Stimulated activated CD4-positive, alpha-beta T cell treated with anti-CD3 and anti-CD28 coated beads, TNF-alpha, amount 100 ng/mL, for 24 hours (primary cell): Measurements from ENCODE around the gene DPCD.
A peak's percentile ranks its signal among the peaks of the same experiment; 100 is the strongest.

Experiments used
- DNase-seq, 3 experiments: peaks; one replicate each; pipeline ENCODE4 v3.0.0-alpha.2; 2020; ENCODE audit warnings: low read depth in 3 of 3

DPCD gene

DNA sequence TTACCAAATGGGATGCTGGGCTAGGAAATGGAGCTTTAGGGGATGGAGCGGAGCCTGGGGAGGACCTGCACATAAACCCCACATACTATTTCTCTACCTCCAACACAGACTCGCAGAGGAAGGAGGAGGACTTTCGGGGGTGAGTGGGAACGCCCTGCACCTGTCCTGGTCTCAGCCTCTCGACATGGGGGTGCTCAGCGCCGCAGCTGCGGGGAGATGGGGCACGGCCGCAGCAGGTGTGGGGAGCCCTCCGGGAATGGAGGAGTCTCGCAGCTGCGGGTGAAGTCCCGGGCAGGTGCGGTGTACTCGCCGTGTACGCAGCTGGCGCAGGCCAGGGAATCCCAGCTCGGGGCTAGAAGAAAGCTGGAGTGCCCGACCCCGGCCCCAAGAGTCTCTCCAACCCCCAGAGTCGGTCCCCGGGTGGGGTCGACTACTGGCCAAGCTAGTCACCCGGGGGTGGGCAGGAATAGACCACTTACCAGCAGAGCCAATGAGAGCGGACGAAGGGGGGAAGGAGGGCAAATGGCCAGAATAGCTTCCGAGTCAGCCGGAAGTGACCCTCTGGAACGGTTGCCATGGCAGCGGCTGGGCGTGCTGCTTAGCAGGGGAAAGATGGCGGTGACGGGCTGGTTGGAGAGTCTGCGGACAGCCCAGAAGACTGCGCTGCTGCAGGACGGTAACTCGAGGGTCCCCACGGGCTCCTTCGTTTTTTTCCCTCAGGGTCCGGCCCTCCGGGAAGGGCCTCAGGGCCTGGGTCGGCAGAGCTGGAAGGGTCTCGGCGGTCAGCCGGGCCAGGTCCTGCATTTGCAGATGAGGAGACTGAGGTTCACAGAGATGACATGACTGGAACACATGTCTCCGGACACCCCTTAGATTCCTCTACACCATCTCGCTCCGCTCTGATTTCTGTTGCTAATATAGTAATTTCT, at the start of gene DPCD, which contains the start of gene POLL:
TSS of gene DPCD (plus strand) at position 597 of the 929 bp plus-strand sequence. CDS start at position 613, 16 bp downstream.
TSS of gene POLL (minus strand) at position 533 of the 929 bp plus-strand sequence. CDS start 897 bp downstream, outside the sequence.
- peak; percentile 78 to 93 (median 86) for DNase-seq

GRCh38 chr10:101538446-101538845, 49.7 kb upstream of the DPCD start:
- no peak for DNase-seq

DNA sequence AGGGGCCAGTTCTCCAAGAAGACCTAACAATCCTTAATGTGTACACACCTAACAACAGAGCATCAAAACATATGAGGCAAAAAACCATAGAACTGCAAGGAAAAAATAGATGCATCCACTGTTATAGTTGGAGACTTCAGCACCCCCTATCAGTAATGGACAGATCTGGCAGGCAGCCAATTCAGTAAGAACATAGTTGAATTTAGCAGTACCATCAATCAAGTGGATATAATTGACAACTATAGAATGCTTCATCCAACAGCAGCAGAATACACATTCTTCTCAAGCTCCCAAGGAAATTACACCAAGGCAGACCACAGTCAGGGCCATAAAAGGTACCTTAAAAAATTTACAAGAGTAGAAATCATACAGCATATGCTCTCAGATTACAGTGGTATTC, 42.2 kb upstream of the DPCD start:
- no peak for DNase-seq

- DNase-seq = no peak
Observed at GRCh38 chr10:101550965-101551364, 37.2 kb upstream of the DPCD start.

DNA sequence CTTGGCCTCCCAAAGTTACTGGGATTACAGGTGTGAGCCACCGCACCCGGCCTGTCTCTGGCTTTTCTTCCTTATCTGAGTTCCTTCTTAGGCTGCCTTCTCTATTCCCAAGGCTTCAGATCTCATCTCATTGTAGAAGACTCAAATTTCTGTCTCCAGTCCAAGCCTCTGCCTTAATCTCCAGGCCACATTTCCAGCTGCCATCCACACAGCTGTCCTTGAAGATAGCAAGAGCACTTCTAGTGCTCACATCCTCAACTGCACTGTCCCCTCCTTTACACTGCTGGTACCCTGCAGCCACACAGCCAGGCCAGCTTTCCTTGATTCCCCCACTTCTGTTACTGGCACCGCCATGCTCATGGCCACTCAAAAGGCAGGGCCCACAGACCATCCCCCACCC, 35.7 kb upstream of the DPCD start:
- DNase-seq = no peak

DNA sequence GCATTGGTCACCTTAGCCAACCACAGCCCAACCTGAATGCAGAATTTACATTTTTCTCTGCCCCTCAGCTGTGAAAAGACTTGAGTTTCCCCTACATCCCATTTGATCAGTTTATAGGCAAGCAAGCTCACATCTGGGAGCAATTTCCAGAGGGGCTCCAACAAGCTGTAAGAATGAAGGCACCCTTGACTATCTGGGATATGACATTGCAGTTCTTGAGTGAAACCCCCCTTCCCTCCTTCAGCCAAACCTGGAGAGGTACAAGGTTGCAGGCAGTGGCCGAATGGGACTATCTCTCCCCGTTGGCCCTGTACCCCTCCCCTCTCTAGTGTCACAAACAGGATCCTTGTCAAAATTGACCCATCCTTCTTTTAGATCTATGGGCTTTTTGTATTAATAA, 30.6 kb upstream of the DPCD start:
- DNase-seq = no peak

- no peak for DNase-seq
Observed at GRCh38 chr10:101558204-101558603, 29.9 kb upstream of the DPCD start.

DNA sequence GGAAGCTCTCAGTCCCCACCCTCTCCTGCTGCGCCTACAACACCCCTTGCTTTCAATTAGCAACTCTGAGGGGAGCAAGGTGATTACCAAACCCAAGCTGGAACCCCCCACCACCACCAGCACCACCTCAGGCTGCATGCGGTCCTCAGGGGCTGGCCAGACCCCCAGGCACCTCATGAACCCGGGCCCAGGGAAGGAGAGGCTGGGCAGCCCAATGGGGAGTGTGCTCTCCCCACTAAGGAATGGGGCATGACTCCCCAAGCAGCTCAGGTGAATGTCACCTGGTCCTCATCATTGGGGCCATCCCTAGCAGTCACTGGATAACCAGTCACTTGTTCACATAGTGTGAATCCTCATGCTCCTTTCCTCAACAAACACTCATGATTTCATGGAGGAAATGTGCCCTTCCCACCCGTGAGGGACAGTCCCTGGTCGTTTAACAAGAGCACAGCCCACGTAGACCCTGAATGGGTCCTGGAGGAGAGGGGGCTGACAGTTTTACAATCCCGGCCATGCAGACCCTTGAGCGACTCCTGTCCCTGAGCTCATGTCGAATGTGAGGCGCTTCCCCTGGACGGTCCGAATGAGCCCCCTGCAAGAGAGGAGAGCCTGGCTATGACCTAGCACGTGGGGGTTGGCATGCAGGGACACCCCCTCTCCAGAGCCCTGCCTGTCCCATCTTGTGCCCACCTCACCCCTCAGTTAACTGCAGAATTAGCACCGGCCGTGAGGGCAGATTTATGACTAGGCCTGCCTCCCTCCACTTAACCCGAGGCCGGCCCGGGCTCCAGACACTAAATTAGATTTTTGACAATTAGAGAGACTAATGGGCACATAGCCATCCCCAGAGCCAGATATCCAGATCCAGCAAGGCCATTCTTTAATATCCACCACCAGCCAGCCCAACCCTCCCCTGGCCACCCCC, 29.2 kb upstream of the DPCD start:
- DNase-seq = no peak

DNA sequence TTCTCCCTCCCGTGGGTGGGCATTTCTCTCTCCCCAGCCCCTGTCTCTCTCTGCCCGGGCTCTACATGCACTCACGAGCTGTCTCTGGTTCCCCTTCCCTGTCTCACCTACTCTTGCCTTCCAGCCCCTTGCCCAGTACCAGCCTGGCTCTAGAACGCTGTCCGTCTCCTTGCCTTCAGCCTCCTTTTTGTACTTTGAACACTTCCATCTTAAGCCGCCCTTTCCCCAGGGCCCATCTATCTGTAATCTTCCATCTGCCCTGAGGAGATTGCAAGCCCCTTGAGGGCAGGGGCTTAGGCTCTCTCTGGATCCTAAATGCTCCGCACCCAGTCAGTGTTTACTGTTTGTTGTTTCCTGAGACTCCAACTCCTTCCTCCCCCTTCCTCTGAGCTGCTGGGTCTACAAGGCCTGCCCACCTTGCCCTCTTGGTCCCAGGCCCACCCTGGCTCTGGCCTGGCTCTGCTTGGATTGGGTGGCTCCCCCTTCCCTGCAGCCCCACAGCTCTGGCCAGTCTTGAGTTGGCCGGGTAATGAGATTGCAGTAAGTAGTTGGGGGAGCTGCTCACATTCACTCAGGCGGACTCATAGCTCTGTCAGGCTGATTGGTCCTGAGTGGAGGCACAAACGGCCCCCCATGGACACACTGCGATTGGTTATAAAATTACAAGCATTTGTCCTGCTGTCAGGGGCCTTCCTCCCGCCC, 28.4 kb upstream of the DPCD start:
- no peak for DNase-seq

GRCh38 chr10:101560298-101561067, 27.6 kb upstream of the DPCD start:
- no peak for DNase-seq

DNA sequence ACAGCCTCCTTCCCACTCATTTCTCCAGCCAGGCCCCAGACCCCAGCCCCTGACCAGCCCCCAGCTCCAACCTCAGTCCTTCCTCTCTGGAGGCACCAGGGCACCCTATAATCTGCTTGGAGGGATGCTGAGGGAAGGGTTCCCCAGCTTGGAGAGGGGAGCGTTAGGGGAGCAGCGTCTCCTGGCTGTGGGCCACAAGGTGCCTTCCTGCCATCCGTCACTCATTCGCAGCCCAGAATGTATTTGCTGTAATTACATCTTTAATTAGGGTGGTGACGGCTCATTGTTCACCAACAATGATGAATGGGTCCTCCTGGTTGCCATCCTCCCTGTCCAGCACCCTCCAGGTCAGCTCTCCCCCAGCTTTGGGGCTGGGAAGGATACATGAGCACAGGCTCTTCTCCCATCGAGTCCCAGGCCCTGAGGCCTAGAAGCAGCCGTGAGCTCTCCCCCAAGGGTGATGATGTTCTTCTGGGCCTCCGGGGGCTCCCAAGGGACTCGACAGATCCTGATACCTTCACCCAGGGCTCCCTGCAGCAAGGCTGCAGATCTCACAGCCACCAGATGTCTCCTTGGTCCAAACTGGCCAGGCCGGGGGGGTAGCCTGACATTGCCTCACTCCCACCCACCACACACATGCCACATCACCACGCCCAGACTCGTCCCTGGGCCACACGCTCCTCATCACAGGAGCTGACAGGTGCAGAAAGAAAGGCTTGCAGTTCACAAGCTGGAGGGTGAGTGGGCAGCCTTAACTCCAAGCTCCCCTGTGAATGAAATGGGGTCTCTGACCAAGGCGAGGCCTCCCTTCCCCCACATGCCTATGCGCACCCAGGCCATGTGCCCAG, 26.8 kb upstream of the DPCD start:
- no peak for DNase-seq

GRCh38 chr10:101562231-101562630, 25.9 kb upstream of the DPCD start:
- no peak for DNase-seq

- DNase-seq = no peak
Observed at GRCh38 chr10:101563007-101563406, 25.1 kb upstream of the DPCD start.

GRCh38 chr10:101563497-101564040, 24.6 kb upstream of the DPCD start:
- DNase-seq = no peak

- no peak for DNase-seq
Observed at GRCh38 chr10:101564490-101564991, 23.6 kb upstream of the DPCD start.

DNA sequence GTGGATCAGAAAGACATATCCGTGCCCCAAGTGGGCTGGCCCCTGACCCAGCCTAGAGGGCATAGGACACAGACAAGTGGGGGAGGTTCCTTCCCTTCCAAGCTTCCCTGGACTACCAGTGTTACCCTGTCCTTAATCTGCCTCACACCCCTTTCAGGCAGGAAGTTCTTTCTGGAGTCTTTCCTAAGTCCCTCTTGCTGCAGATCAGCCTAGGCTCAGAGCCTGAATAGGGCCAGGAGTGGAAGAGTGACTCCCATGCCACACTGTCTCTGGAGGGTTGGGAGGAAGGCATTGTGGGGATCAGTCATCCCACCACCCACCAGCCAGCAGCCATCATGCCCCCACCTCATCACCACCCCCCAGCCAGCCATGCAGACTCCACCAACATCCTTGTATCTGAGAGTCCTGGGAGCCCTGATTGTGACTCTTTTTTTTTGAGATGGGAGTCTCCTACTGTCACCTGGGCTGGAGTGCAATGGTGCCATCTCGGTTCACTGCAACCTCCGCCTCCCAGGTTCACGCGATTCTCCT, 22.7 kb upstream of the DPCD start:
- no peak for DNase-seq

GRCh38 chr10:101565936-101566332, 22.2 kb upstream of the DPCD start:
- DNase-seq = no peak

DNA sequence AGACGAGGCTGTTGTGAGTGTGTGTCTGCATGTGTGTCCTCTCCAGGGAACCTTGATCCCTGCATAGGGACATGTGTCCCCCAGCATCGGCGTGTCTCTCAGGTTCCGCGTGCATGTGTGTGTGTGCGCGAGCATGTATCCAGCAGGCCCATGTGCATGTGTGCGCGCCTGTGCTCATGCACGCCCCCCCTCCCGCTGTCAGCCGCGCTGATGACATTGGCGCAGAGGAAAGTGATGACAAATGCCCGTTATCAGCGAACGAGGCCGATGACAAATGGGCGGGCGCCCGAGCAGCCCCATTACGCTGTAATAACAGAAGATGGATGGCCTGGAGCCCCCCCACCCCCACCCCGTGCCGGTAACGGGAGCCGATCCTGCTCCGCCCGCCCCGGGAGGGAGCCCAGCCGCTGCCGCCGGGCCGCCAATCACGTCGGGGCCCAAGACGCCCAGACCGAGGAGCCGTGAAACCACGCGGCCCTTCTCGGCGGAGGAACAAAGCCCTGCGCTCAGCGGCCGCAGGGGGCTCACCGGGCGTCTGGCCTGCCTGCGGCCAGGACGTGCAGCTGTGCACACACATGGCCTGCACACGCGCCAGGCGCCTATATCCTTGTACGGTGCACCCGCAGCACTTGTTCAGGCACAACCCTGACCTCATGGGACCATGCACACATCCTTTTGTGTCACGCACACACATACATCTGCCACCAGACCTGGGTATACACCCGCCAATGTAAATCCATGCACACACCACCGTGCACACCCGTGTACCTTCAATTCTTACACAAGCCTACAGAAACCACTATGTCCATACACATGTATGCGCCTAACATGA, 21.6 kb upstream of the DPCD start:
- no peak for DNase-seq
